ENCODE results near the gene ARHGEF10L.

- TF ChIP-seq CTCF (conservative IDR thresholded peaks at IDR 0.05) (no peak), EZH2 (IDR thresholded peaks at IDR 0.05; ENCODE audit: low read depth) (no peak)
Measured at GRCh38 chr1:17639703-17640340, 100.3 kb downstream of the ARHGEF10L start.
